ENCODE measurements around the gene DPYD. TPM values are rescaled to one million over a fixed set of nuclear protein-coding genes. Genes with fewer than 3 reads are reported as not detected.
A peak's percentile ranks its signal among the peaks of the same experiment; 100 is the strongest.

The DPYD gene
- total and polyA plus RNA-seq, 12 donors: 4.1 to 22.0 (median 7.0) TPM

DNA sequence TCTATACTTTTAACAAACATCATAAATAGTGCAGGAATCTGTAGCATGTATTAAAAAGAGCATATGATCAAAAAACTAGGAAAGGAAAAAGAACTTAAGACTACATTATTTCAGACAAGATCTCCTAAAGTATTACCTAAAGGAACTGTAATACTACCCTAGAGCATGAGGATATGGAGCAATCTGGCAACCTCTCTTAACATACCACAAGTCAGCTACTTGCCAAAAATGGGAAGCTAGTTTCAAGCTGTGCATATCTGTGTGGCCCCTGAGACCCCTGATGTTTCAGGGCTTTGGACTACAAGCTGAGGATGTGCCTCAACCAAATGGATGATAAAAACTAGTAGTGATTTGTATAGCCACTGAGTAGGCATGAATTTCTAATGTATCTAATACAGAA lies 673.6 kb downstream of the DPYD start:
- Histone ChIP-seq H3K9me3 (peaks cover 0 to 8% (median 0%) of the 10 kb centered on the region in 11 donors), H3K4me3 (no peak overlapping the region), H3K4me1 (peaks cover 0 to 22% (median 3%) of the 10 kb centered on the region in 9 donors), H3K27ac (no peak overlapping the region), H3K27me3 (no peaks in the 10 kb centered on the region), H3K36me3 (peaks cover 0 to 4% (median 0%) of the 10 kb centered on the region in 9 donors)
- ATAC-seq: no peak
- intact Hi-C loops (cut with DNase I): loop anchor here in 5 of 10 donors (10.0 kb wide), 3 partner anchors 278 to 578 kb away; no protein-coding TSS in a partner anchor
- DNase-seq: no peak
- TF ChIP-seq, protein P1, sequence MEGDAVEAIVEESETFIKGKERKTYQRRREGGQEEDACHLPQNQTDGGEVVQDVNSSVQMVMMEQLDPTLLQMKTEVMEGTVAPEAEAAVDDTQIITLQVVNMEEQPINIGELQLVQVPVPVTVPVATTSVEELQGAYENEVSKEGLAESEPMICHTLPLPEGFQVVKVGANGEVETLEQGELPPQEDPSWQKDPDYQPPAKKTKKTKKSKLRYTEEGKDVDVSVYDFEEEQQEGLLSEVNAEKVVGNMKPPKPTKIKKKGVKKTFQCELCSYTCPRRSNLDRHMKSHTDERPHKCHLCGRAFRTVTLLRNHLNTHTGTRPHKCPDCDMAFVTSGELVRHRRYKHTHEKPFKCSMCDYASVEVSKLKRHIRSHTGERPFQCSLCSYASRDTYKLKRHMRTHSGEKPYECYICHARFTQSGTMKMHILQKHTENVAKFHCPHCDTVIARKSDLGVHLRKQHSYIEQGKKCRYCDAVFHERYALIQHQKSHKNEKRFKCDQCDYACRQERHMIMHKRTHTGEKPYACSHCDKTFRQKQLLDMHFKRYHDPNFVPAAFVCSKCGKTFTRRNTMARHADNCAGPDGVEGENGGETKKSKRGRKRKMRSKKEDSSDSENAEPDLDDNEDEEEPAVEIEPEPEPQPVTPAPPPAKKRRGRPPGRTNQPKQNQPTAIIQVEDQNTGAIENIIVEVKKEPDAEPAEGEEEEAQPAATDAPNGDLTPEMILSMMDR (IDR thresholded peaks at IDR 0.05): no peak

DNA sequence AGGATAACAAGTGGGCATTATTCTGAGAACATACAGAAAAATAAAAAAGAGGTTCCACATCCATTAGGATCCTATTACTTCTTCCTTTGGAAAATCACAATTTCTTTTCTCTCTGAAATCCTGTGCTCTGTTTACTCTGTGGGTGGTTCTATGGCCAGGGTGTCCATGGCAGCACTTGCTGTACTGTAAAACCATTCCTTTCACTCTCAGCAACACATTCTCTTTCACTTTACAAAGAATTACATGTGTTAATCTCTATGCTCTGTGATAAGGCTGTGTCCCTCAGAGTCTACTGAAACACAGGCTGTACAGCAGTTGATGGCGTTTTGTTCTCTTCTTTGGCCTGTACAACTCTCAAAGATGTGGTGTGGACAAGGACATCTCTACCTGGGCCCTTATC lies 675.2 kb downstream of the DPYD start:
- H3K4me1 ChIP-seq: peaks cover 0 to 22% (median 3%) of the 10 kb centered on the region in 9 donors
- WGBS, 2 donors: 13 to 17% methylated on average over 1 of the region's 1 CpG
- H3K27me3 ChIP-seq: no peaks in the 10 kb centered on the region
- intact Hi-C loops (cut with DNase I): loop anchor here in 5 of 10 donors (10.0 kb wide), 3 partner anchors 279 to 579 kb away; no protein-coding TSS in a partner anchor
- no peak overlapping the region for H3K4me3 ChIP-seq
- peak in 3 of 8 donors; percentile 57 to 88 (median 60) for ATAC-seq
- DNase-seq: no peak
- no peaks in the 10 kb centered on the region for H3K36me3 ChIP-seq
- TF ChIP-seq, protein P1 (IDR thresholded peaks at IDR 0.05): no peak
- no peak overlapping the region for H3K27ac ChIP-seq
- H3K9me3 ChIP-seq: peaks cover 0 to 8% (median 0%) of the 10 kb centered on the region in 11 donors

GRCh38 chr1:97245026-97245425 lies 675.8 kb downstream of the DPYD start:
- intact Hi-C loops (cut with DNase I): loop anchor here in 5 of 10 donors (10.0 kb wide), 3 partner anchors 280 to 580 kb away; no protein-coding TSS in a partner anchor
- H3K27me3 ChIP-seq: no peaks in the 10 kb centered on the region
- TF ChIP-seq, protein P1 (IDR thresholded peaks at IDR 0.05): no peak
- DNase-seq (no peak), ATAC-seq (no peak)
- 81 to 85% methylated on average over 4 of the region's 4 CpGs for WGBS, 2 donors
- peaks cover 0 to 22% (median 3%) of the 10 kb centered on the region in 9 donors for H3K4me1 ChIP-seq
- H3K36me3 ChIP-seq: no peaks in the 10 kb centered on the region
- no peak overlapping the region for H3K4me3 ChIP-seq
- H3K27ac ChIP-seq: no peak overlapping the region
- H3K9me3 ChIP-seq: peaks cover 0 to 8% (median 0%) of the 10 kb centered on the region in 11 donors

DNA sequence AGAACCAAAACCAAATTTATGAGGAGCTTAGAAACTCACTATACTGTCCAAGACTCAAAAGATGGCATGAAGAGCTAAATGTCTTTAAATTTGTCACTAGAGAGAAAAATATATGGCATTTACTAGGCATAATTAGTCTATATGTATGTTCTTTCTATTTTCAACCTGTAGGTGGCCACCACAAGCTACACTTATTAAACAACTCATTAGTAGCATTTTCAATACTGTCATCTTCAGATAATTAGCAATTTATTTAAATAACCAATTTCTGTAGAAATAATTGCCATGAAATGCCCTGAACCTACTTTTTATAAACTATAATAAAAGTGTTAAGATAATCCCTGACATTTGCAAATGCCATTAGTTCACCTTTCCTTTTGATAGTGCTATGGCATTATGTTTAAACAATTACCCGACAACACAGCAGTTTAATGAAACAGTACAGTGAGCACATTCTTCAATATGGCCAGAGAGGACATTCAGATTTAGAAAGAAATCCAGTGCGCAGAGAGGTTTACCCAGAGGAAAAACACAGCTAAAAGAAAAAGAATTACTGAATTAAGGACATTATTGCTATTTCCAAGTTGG lies 676.8 kb downstream of the DPYD start:
- Histone ChIP-seq H3K27ac (no peak overlapping the region), H3K36me3 (no peaks in the 10 kb centered on the region), H3K27me3 (no peaks in the 10 kb centered on the region), H3K9me3 (peaks cover 0 to 8% (median 0%) of the 10 kb centered on the region in 11 donors), H3K4me3 (no peak overlapping the region), H3K4me1 (peaks cover 0 to 22% (median 3%) of the 10 kb centered on the region in 9 donors)
- TF ChIP-seq, protein P1 (IDR thresholded peaks at IDR 0.05): peak; percentile 23 to 61 (median 48)
- ATAC-seq: no peak
- WGBS, 2 donors: 81 to 96% methylated on average over 2 of the region's 2 CpGs
- intact Hi-C loops (cut with DNase I): loop anchor here in 5 of 10 donors (10.0 kb wide), 3 partner anchors 281 to 581 kb away; no protein-coding TSS in a partner anchor
- DNase-seq: no peak

All from heart right ventricle (tissue), 16 donors.